K562 (cell line): ENCODE data around the gene TLR3. TPM values are rescaled to one million over a fixed set of nuclear protein-coding genes. Genes with fewer than 3 reads are reported as not detected.

Experiments
- ATAC-seq: fragments of 200-7000 bp; cut with Tn5 transposase; 3 replicates; pipeline ENCODE4 v1.9.1; 2020; ENCODE audit warnings: moderate library complexity
- BruUV-seq: library from RNA; stranded (reverse); fragments of 400-500 nt; replicated peaks from 2 replicates; lab custom pipeline; 2021; lab: Mats Ljungman, UMichigan
- CTCF ChIA-PET: fragments of 300-600 bp; formaldehyde crosslinking; extraction: SDS; loops from one replicate; lab custom pipeline; 2021; ENCODE audit warnings: low intra/inter-chr PET ratio; lab: Yijun Ruan, JAX
- POLR2A ChIA-PET: fragments of 300-600, 350-650 bp; sonication (Branson Sonifier 250); formaldehyde crosslinking; extraction: SDS; loops from one replicate; lab custom pipeline; 2021; ENCODE audit warnings: antibody characterized with exemption, inconsistent platforms; lab: Yijun Ruan, JAX
- DNase-seq, 4 experiments: peaks; one replicate each; pipeline versions ENCODE4 v3.0.0 to v3.0.0-alpha.2; 2011 to 2018; ENCODE audit warnings: low spot score in 3 of 4, mixed read lengths in 3 of 4; ENCODE audit errors: extremely low read depth in 1 of 4
- FAIRE-seq: peaks from 2 replicates; lab custom pipeline; 2011; peaks lifted over from hg19 to GRCh38; lab: Jason Lieb, UNC
- H2AFZ ChIP-seq: 2 replicates; pipeline ENCODE4 v1.6.0; 2011; ENCODE audit warnings: low read depth, low read length, control low read depth, inconsistent platforms
- H3K27ac ChIP-seq: fragments of 200-600 bp; 3 replicates; pipeline ENCODE4 v1.8.0; 2011; ENCODE audit warnings: low read depth, mild to moderate bottlenecking, control low read depth, inconsistent platforms, low read length, moderate library complexity, mixed read lengths; ENCODE audit errors: extremely low read depth
- H3K27me3 ChIP-seq, 2 experiments: fragments of 300-600 bp in 1 of 2; 2 replicates in 1 of 2; 3 replicates in 1 of 2; pipeline versions ENCODE4 v1.6.0 to v1.8.0; 2011; ENCODE audit warnings: inconsistent platforms in 2 of 2, low read length in 2 of 2, mild to moderate bottlenecking in 1 of 2, mixed read lengths in 1 of 2, moderate library complexity in 1 of 2; ENCODE audit not compliant: control insufficient read depth in 2 of 2, insufficient read depth in 2 of 2
- H3K36me3 ChIP-seq: fragments of 300-600 bp; 3 replicates; pipeline ENCODE4 v1.8.0; 2011; ENCODE audit warnings: mild to moderate bottlenecking, low read length, inconsistent platforms; ENCODE audit not compliant: control insufficient read depth, insufficient read depth
- H3K4me1 ChIP-seq, 2 experiments: fragments of 200-600 bp in 1 of 2; replicated peaks in 1 of 2; 2 replicates in 1 of 2; 3 replicates in 1 of 2; pipeline versions ENCODE4 v1.5.1 to v1.8.0; 2011; ENCODE audit warnings: inconsistent platforms in 2 of 2, low read length in 2 of 2, mild to moderate bottlenecking in 1 of 2, mixed read lengths in 1 of 2, moderate library complexity in 1 of 2; ENCODE audit not compliant: control insufficient read depth in 2 of 2, insufficient read depth in 2 of 2
- H3K4me2 ChIP-seq: 2 replicates; pipeline ENCODE4 v1.6.1; 2011; ENCODE audit warnings: low read length, control low read depth, inconsistent platforms, mixed read lengths; ENCODE audit not compliant: insufficient read depth
- H3K4me3 ChIP-seq: fragments of 200-600 bp; sonication (generic), shearing (Covaris generic); 2 replicates; pipeline ENCODE4 v1.5.1; 2016; ENCODE audit warnings: control low read depth, inconsistent platforms
- H3K79me2 ChIP-seq: fragments of 200-600 bp; 3 replicates; pipeline ENCODE4 v1.8.0; 2011; ENCODE audit warnings: low read length, inconsistent platforms; ENCODE audit not compliant: control insufficient read depth, insufficient read depth
- H3K9ac ChIP-seq, 2 experiments: 2 replicates each; pipeline versions ENCODE4 v1.6.0 to v1.6.1; 2011; ENCODE audit warnings: low read depth in 2 of 2, low read length in 2 of 2, control low read depth in 1 of 2, inconsistent platforms in 1 of 2, mild to moderate bottlenecking in 1 of 2, mixed read lengths in 1 of 2; ENCODE audit not compliant: insufficient read depth in 1 of 2
- H3K9me1 ChIP-seq: one replicate; pipeline ENCODE4 v1.6.0; 2011; ENCODE audit warnings: inconsistent platforms, mild to moderate bottlenecking, low read length, moderate library complexity; ENCODE audit not compliant: control insufficient read depth, insufficient read depth
- H3K9me3 ChIP-seq: replicated peaks from 2 replicates; pipeline ENCODE4 v1.5.1; 2011; ENCODE audit warnings: low read depth, low read length, inconsistent platforms; ENCODE audit not compliant: control insufficient read depth, insufficient read depth
- H4K20me1 ChIP-seq: replicated peaks from 2 replicates; pipeline ENCODE4 v1.6.1; 2011; ENCODE audit warnings: low read length, inconsistent platforms, mixed read lengths; ENCODE audit not compliant: control insufficient read depth, insufficient read depth
- CBX1 ChIP-seq: sonication (generic); IDR thresholded peaks from 2 replicates; pipeline ENCODE4 v1.6.1; 2016; ENCODE audit warnings: antibody characterized with exemption, low read depth, mild to moderate bottlenecking
- HSF4 ChIP-seq: fragments of 250-450 bp; sonication (Bioruptor Pico); IDR thresholded peaks from 2 replicates; pipeline ENCODE4 v2.1.2; 2022; ENCODE audit warnings: mild to moderate bottlenecking, moderate library complexity, borderline replicate concordance
- MEF2D ChIP-seq: conservative IDR thresholded peaks from 2 replicates; pipeline ENCODE4 v1.6.1; 2016; ENCODE audit warnings: low read depth, missing genetic modification characterization, missing compliant biosample characterization
- POLR3A ChIP-seq: IDR thresholded peaks from 2 replicates; pipeline ENCODE4 v1.6.1; 2011; ENCODE audit warnings: borderline replicate concordance, mild to moderate bottlenecking, moderate library complexity; ENCODE audit not compliant: insufficient read length, insufficient read depth; ENCODE audit errors: extremely low read depth
- STAT5B ChIP-seq: fragments of 250-450 bp; sonication (Bioruptor Pico); IDR thresholded peaks from 2 replicates; pipeline ENCODE4 v1.8.0; 2021; ENCODE audit warnings: mild to moderate bottlenecking, inconsistent platforms
- TEAD4 ChIP-seq, 2 experiments: sonication (generic) in 1 of 2; formaldehyde crosslinking in 1 of 2; IDR thresholded peaks; 2 replicates each; pipeline versions ENCODE4 v1.6.1 to v1.8.0; 2012 to 2022; ENCODE audit warnings: borderline replicate concordance in 1 of 2, inconsistent platforms in 1 of 2, low read length in 1 of 2, mild to moderate bottlenecking in 1 of 2, missing genetic modification reagents in 1 of 2
- TGIF2 ChIP-seq: sonication (generic); formaldehyde crosslinking; IDR thresholded peaks from 2 replicates; pipeline ENCODE4 v1.8.1; 2022; ENCODE audit warnings: mild to moderate bottlenecking, missing genetic modification reagents, moderate library complexity
- ZNF431 ChIP-seq: sonication (generic); formaldehyde crosslinking; IDR thresholded peaks from 2 replicates; pipeline ENCODE4 v1.8.0; 2022; ENCODE audit warnings: mild to moderate bottlenecking, missing genetic modification reagents
- WGBS: fragments of 100-300 bp; shearing (Covaris generic); methylation state at CpG from one replicate; pipeline ENCODE4 v1.1.6; 2016; ENCODE audit warnings: low coverage, mixed read lengths; ENCODE audit not compliant: insufficient coverage; ENCODE audit errors: missing lambda C conversion rate; 5-methylcytosine and 5-hydroxymethylcytosine counted together
- in situ Hi-C: fragments of 300-500 bp; cut with MboI; formaldehyde crosslinking; loops from 4 replicates; pipeline ENCODE4 v1.15.0; 2018; ENCODE audit warnings: inconsistent platforms, mixed read lengths
- intact Hi-C: fragments of 100-400 bp; cut with micrococcal nuclease; formaldehyde crosslinking; loops from 2 replicates; pipeline ENCODE4 v1.14.2; 2022
- polyA plus RNA-seq, 8 experiments: library from polyadenylated mRNA; depleted of rRNA in 4 of 8; stranded (reverse) in 5 of 8; unstranded in 3 of 8; fragments of >200 nt; fragmentation: Nextera tagmentation in 2 of 8; fragmentation: Illumina TruSeq in 1 of 8; extraction: Ambion mirVana in 2 of 8; extraction: Trizol in 1 of 8; gene quantifications; 2 replicates each; pipeline versions ENCODE4 v1.2.1 to v1.2.3, GENCODE V29; 2011 to 2014; ENCODE audit warnings: inconsistent platforms in 1 of 8, missing spikeins in 1 of 8
- total RNA-seq, 7 experiments: library from RNA; depleted of rRNA in 6 of 7; stranded (reverse); fragments of >200 nt in 6 of 7; fragmentation: Illumina TruSeq in 2 of 7; extraction: Trizol in 2 of 7; gene quantifications; 2 replicates each; pipeline versions ENCODE4 v1.2.1 to v1.2.3, GENCODE V29; 2011 to 2021; ENCODE audit warnings: low replicate concordance in 1 of 7
- TF ChIP-seq, protein P1 (sequence below): fragments of 250-450 bp; sonication (Bioruptor Pico); IDR thresholded peaks from 2 replicates; pipeline ENCODE4 v1.8.0; 2021; ENCODE audit warnings: mild to moderate bottlenecking, moderate library complexity
- TF ChIP-seq, protein P2 (sequence below): fragments of 150-350 bp; IDR thresholded peaks from 2 replicates; pipeline ENCODE4 v1.6.1; 2014; ENCODE audit warnings: low read depth, mild to moderate bottlenecking, low read length, borderline replicate concordance
- TF ChIP-seq, protein P3 (sequence below): fragments of 250-450 bp; sonication (Bioruptor Pico); IDR thresholded peaks from 2 replicates; pipeline ENCODE4 v1.5.0; 2021; ENCODE audit warnings: mild to moderate bottlenecking, borderline replicate concordance

Gene TLR3
- total and polyA plus RNA-seq, 9 of the 15 experiments (the other 6 are each of a cell fraction or from before 2014, with no cell fraction given): 0.01 TPM; not detected in 8

DNA sequence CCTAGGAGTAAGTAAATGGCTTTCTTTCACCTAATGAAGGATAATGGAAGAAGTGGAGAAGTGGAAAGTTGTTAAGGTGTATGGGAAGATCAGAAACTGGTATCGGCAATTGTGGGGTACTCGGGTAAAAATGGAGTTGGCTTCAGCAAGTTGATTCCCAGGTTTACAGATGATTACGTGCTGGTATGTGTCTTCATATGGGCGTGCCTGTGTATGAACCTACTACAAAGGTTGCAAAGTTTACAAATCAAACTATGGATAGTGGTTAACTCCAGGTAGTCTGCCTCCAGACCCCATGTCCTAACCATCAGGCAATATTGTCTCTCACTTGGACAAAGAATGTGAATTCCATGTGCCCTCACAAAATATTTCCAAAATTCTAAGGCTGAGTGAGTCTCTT lies 773 bp downstream of the TLR3 start:
- peaks cover 0 to 9% of the 10 kb centered on the region in 2 experiments; a peak in 4 of 5 replicates for H3K27me3 ChIP-seq
- WGBS: 4% methylated on average over 4 of the region's 4 CpGs
- intact Hi-C loops (loop anchor here (2.0 to 10.0 kb wide), 2 partner anchors 67 to 185 kb away; no protein-coding TSS in a partner anchor), in situ Hi-C loops (no loop called here)
- H3K36me3 ChIP-seq: no peaks in the 10 kb centered on the region
- no peak overlapping the region for H3K4me2 ChIP-seq
- DNase-seq (no peak), ATAC-seq (no peak), FAIRE-seq (no peak)
- H3K4me1 ChIP-seq: no peaks in the 10 kb centered on the region
- H3K79me2 ChIP-seq: no peaks in the 10 kb centered on the region
- H4K20me1 ChIP-seq: no peaks in the 10 kb centered on the region
- ChIA-PET POLR2A (no interaction called here), CTCF (no interaction called here)
- H3K9me3 ChIP-seq: no peaks in the 10 kb centered on the region
- BruUV-seq: no TSS peak
- no peak overlapping the region for H3K4me3 ChIP-seq
- no peak overlapping the region for H3K27ac ChIP-seq
- no peak overlapping the region for H3K9ac ChIP-seq
- no peak overlapping the region for H2AFZ ChIP-seq
- no peaks in the 10 kb centered on the region for H3K9me1 ChIP-seq
- no peak for TF ChIP-seq TGIF2 (CRISPR knock-in tag)
- no peak for TF ChIP-seq POLR3A
- TF ChIP-seq CBX1: no peak
- TF ChIP-seq, protein P1, sequence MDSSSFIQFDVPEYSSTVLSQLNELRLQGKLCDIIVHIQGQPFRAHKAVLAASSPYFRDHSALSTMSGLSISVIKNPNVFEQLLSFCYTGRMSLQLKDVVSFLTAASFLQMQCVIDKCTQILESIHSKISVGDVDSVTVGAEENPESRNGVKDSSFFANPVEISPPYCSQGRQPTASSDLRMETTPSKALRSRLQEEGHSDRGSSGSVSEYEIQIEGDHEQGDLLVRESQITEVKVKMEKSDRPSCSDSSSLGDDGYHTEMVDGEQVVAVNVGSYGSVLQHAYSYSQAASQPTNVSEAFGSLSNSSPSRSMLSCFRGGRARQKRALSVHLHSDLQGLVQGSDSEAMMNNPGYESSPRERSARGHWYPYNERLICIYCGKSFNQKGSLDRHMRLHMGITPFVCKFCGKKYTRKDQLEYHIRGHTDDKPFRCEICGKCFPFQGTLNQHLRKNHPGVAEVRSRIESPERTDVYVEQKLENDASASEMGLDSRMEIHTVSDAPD (CRISPR knock-in tag): no peak
- no peak for TF ChIP-seq ZNF431 (CRISPR knock-in tag)
- no peak for TF ChIP-seq HSF4
- TF ChIP-seq, protein P2, sequence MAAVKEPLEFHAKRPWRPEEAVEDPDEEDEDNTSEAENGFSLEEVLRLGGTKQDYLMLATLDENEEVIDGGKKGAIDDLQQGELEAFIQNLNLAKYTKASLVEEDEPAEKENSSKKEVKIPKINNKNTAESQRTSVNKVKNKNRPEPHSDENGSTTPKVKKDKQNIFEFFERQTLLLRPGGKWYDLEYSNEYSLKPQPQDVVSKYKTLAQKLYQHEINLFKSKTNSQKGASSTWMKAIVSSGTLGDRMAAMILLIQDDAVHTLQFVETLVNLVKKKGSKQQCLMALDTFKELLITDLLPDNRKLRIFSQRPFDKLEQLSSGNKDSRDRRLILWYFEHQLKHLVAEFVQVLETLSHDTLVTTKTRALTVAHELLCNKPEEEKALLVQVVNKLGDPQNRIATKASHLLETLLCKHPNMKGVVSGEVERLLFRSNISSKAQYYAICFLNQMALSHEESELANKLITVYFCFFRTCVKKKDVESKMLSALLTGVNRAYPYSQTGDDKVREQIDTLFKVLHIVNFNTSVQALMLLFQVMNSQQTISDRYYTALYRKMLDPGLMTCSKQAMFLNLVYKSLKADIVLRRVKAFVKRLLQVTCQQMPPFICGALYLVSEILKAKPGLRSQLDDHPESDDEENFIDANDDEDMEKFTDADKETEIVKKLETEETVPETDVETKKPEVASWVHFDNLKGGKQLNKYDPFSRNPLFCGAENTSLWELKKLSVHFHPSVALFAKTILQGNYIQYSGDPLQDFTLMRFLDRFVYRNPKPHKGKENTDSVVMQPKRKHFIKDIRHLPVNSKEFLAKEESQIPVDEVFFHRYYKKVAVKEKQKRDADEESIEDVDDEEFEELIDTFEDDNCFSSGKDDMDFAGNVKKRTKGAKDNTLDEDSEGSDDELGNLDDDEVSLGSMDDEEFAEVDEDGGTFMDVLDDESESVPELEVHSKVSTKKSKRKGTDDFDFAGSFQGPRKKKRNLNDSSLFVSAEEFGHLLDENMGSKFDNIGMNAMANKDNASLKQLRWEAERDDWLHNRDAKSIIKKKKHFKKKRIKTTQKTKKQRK: no peak
- TF ChIP-seq MEF2D (tag): no peak
- no peak for TF ChIP-seq STAT5B (CRISPR knock-in tag)
- TF ChIP-seq, protein P3, sequence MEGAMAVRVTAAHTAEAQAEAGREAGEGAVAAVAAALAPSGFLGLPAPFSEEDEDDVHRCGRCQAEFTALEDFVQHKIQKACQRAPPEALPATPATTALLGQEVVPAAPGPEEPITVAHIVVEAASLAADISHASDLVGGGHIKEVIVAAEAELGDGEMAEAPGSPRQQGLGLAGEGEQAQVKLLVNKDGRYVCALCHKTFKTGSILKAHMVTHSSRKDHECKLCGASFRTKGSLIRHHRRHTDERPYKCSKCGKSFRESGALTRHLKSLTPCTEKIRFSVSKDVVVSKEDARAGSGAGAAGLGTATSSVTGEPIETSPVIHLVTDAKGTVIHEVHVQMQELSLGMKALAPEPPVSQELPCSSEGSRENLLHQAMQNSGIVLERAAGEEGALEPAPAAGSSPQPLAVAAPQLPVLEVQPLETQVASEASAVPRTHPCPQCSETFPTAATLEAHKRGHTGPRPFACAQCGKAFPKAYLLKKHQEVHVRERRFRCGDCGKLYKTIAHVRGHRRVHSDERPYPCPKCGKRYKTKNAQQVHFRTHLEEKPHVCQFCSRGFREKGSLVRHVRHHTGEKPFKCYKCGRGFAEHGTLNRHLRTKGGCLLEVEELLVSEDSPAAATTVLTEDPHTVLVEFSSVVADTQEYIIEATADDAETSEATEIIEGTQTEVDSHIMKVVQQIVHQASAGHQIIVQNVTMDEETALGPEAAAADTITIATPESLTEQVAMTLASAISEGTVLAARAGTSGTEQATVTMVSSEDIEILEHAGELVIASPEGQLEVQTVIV (CRISPR knock-in tag): no peak
- TF ChIP-seq TEAD4 (IDR thresholded peaks at IDR 0.05; ENCODE audit: low read length): no peak
- TF ChIP-seq TEAD4 (CRISPR knock-in tag; IDR thresholded peaks at IDR 0.05; ENCODE audit: borderline replicate concordance): no peak
